Endothelial cell of umbilical vein (primary cell): ENCODE data around the gene MTPN. TPM values are rescaled to one million over a fixed set of nuclear protein-coding genes. Genes with fewer than 3 reads are reported as not detected.

Experiments used
- BruUV-seq: library from RNA; stranded (reverse); fragments of 400-500 nt; replicated peaks from 2 replicates; lab custom pipeline; 2021; lab: Mats Ljungman, UMichigan
- CTCF ChIA-PET: fragments of 300-600, 350-600 bp; sonication (Branson Sonifier 250); formaldehyde crosslinking; loops from one replicate; lab custom pipeline; 2021; ENCODE audit warnings: antibody characterized with exemption, inconsistent platforms; lab: Charles Lee
- POLR2A ChIA-PET: fragments of 300-600, 350-600 bp; sonication (Branson Sonifier 250); formaldehyde crosslinking; loops from one replicate; lab custom pipeline; 2021; ENCODE audit warnings: antibody characterized with exemption, inconsistent platforms; lab: Charles Lee
- DNase-seq: peaks from one replicate; pipeline ENCODE4 v3.0.0-alpha.2; 2011; ENCODE audit warnings: low read depth, low spot score
- FAIRE-seq: peaks from 2 replicates; lab custom pipeline; 2011; peaks lifted over from hg19 to GRCh38; lab: Jason Lieb, UNC
- H2AFZ ChIP-seq: 2 replicates; pipeline ENCODE4 v1.6.0; 2012; ENCODE audit warnings: low read depth, low read length, control low read depth, inconsistent platforms
- H3K27ac ChIP-seq: 2 replicates; pipeline ENCODE4 v1.5.1; 2011; ENCODE audit warnings: low read depth, mild to moderate bottlenecking, control low read depth, low read length, moderate library complexity; ENCODE audit not compliant: insufficient read depth
- H3K27me3 ChIP-seq, 2 experiments: 2 replicates each; pipeline versions ENCODE4 v1.6.0 to v1.6.1; 2011; ENCODE audit warnings: low read length in 2 of 2, mixed read lengths in 1 of 2; ENCODE audit not compliant: control insufficient read depth in 2 of 2, insufficient read depth in 2 of 2
- H3K36me3 ChIP-seq, 2 experiments: 2 replicates in 1 of 2; 3 replicates in 1 of 2; pipeline ENCODE4 v1.5.1; 2011; ENCODE audit warnings: low read length in 2 of 2, mild to moderate bottlenecking in 1 of 2, moderate library complexity in 1 of 2; ENCODE audit not compliant: control insufficient read depth in 2 of 2, insufficient read depth in 2 of 2; ENCODE audit errors: extremely low read depth in 1 of 2
- H3K4me1 ChIP-seq: 3 replicates; pipeline ENCODE4 v1.5.1; 2011; ENCODE audit warnings: mild to moderate bottlenecking, low read length; ENCODE audit not compliant: control insufficient read depth, insufficient read depth; ENCODE audit errors: extremely low read depth
- H3K4me2 ChIP-seq: 2 replicates; pipeline ENCODE4 v1.6.1; 2011; ENCODE audit warnings: low read length, control low read depth, mixed read lengths; ENCODE audit not compliant: insufficient read depth
- H3K4me3 ChIP-seq, 3 experiments: fragments of 200-600 bp in 1 of 3; sonication (generic), shearing (Covaris generic) in 1 of 3; replicated peaks in 1 of 3; 2 replicates each; pipeline ENCODE4 v1.5.1; 2011 to 2016; ENCODE audit warnings: control low read depth in 3 of 3, low read length in 3 of 3, mild to moderate bottlenecking in 2 of 3, inconsistent platforms in 1 of 3, low read depth in 1 of 3, moderate library complexity in 1 of 3; ENCODE audit not compliant: insufficient read depth in 1 of 3
- H3K79me2 ChIP-seq: 2 replicates; pipeline ENCODE4 v1.6.0; 2012; ENCODE audit warnings: low read length, inconsistent platforms; ENCODE audit not compliant: control insufficient read depth, insufficient read depth
- H3K9ac ChIP-seq: replicated peaks from 2 replicates; pipeline ENCODE3; 2011; ENCODE audit warnings: low read length, control low read depth; ENCODE audit not compliant: insufficient read depth; ENCODE audit errors: extremely low read depth
- H3K9me1 ChIP-seq: replicated peaks from 3 replicates; pipeline ENCODE4 v1.6.0; 2011; ENCODE audit warnings: mild to moderate bottlenecking, low read length; ENCODE audit not compliant: control insufficient read depth, insufficient read depth; ENCODE audit errors: extremely low read depth
- H3K9me3 ChIP-seq: replicated peaks from 2 replicates; pipeline ENCODE4 v1.5.1; 2012; ENCODE audit warnings: low read length, inconsistent platforms; ENCODE audit not compliant: control insufficient read depth, insufficient read depth
- H4K20me1 ChIP-seq: replicated peaks from 2 replicates; pipeline ENCODE3; 2011; ENCODE audit warnings: mild to moderate bottlenecking, low read length; ENCODE audit not compliant: control insufficient read depth, insufficient read depth; ENCODE audit errors: extremely low read depth
- CTCF ChIP-seq, 2 donors: IDR thresholded peaks; 1 replicate in 1 of 2; 2 replicates in 1 of 2; pipeline ENCODE4 v1.5.1; 2011; ENCODE audit warnings: low read length in 2 of 2, mild to moderate bottlenecking in 2 of 2, moderate library complexity in 2 of 2, control low read depth in 1 of 2, inconsistent platforms in 1 of 2, low read depth in 1 of 2; ENCODE audit not compliant: insufficient read depth in 1 of 2; ENCODE audit errors: extremely low read depth in 1 of 2
- EZH2 ChIP-seq: IDR thresholded peaks from 2 replicates; pipeline ENCODE4 v1.6.1; 2012; ENCODE audit warnings: borderline replicate concordance, low read depth, mild to moderate bottlenecking, moderate library complexity, low read length, inconsistent platforms; ENCODE audit not compliant: severe bottlenecking
- GATA2 ChIP-seq: IDR thresholded peaks from 2 replicates; pipeline ENCODE4 v1.7.0; 2011; ENCODE audit warnings: low read depth, mild to moderate bottlenecking, moderate library complexity, mixed read lengths, low read length; ENCODE audit not compliant: insufficient read length, insufficient read depth
- JUN ChIP-seq: IDR thresholded peaks from 2 replicates; pipeline ENCODE4 v1.6.1; 2011; ENCODE audit warnings: borderline replicate concordance, low read depth; ENCODE audit not compliant: insufficient read length, insufficient read depth
- MAX ChIP-seq: IDR thresholded peaks from 2 replicates; pipeline ENCODE4 v1.6.1; 2011; ENCODE audit not compliant: insufficient read depth, insufficient read length
- MYC ChIP-seq: IDR thresholded peaks from one replicate; pipeline ENCODE4 v1.6.1; 2011; ENCODE audit warnings: mild to moderate bottlenecking, low read depth, low read length
- POLR2AphosphoS5 ChIP-seq: IDR thresholded peaks from 2 replicates; pipeline ENCODE4 v1.6.1; 2012; ENCODE audit warnings: low read depth, mild to moderate bottlenecking, control low read depth, low read length, moderate library complexity; ENCODE audit not compliant: insufficient read depth
- dilution Hi-C: fragments of 300-500 bp; cut with MboI; formaldehyde crosslinking; loops from one replicate; pipeline ENCODE4 v1.15.0; 2019; ENCODE audit warnings: low sequenced_read_pairs; ENCODE audit not compliant: extremely low pct_ligation_motif_present
- intact Hi-C: fragments of 100-400 bp; cut with micrococcal nuclease; formaldehyde crosslinking; loops from one replicate; pipeline ENCODE4 v1.10.0; 2022
- polyA plus RNA-seq, 4 experiments: library from polyadenylated mRNA; depleted of rRNA in 3 of 4; stranded (reverse) in 3 of 4; unstranded in 1 of 4; fragments of >200 nt; gene quantifications; 2 replicates each; pipeline versions ENCODE4 v1.2.1 to v1.2.3, GENCODE V29; 2011 to 2012; ENCODE audit warnings: missing spikeins in 1 of 4
- total RNA-seq: library from RNA; stranded (reverse); gene quantifications from 2 replicates; pipeline ENCODE4 v1.2.3, GENCODE V29; 2021

MTPN gene
- total and polyA plus RNA-seq, 2 donors (not counting 3 experiments of a cell fraction or from before 2014, with no cell fraction given): 58.1 to 174 TPM

GRCh38 chr7:135904282-135904681, 72.9 kb downstream of the MTPN start:
- POLR2A ChIA-PET: no interaction called here
- intact Hi-C loops (no loop called here), dilution Hi-C loops (no loop called here)
- Histone ChIP-seq H3K36me3 (no peaks in the 10 kb centered on the region), H3K79me2 (no peaks in the 10 kb centered on the region), H3K4me2 (no peak overlapping the region), H3K4me1 (no peaks in the 10 kb centered on the region), H3K9ac (no peak overlapping the region), H3K27me3 (no peaks in the 10 kb centered on the region), H2AFZ (no peak overlapping the region), H3K9me3 (no peaks in the 10 kb centered on the region), H3K4me3 (no peak overlapping the region), H3K27ac (no peak overlapping the region), H3K9me1 (no peaks in the 10 kb centered on the region), H4K20me1 (no peaks in the 10 kb centered on the region)
- TF ChIP-seq JUN: no peak
- TF ChIP-seq EZH2: no peak
- no peak for TF ChIP-seq CTCF (IDR thresholded peaks at IDR 0.05; ENCODE audit: extremely low read depth in 1 of 2, insufficient read depth in 1 of 2, low read depth in 1 of 2, low read length in 2 of 2)
- no peak for TF ChIP-seq MAX
- TF ChIP-seq POLR2AphosphoS5: no peak
- no peak for TF ChIP-seq GATA2
- TF ChIP-seq MYC: no peak
- CTCF ChIA-PET: no interaction called here
- FAIRE-seq: no peak
- BruUV-seq: no TSS peak
- DNase-seq: no peak
